ENCODE measurements around the gene LINGO4. TPM values are rescaled to one million over a fixed set of nuclear protein-coding genes. Genes with fewer than 3 reads are reported as not detected.
"Not testable (repeated sequence)": the region's sequence is repeated elsewhere in the genome, so short reads cannot be mapped to it uniquely, and the experiment has no call there.

Gene LINGO4
- total and polyA plus RNA-seq, 5 donors from 2014 or later, result 0.15 to 0.33 (median 0.22) TPM; not detected in 2

DNA sequence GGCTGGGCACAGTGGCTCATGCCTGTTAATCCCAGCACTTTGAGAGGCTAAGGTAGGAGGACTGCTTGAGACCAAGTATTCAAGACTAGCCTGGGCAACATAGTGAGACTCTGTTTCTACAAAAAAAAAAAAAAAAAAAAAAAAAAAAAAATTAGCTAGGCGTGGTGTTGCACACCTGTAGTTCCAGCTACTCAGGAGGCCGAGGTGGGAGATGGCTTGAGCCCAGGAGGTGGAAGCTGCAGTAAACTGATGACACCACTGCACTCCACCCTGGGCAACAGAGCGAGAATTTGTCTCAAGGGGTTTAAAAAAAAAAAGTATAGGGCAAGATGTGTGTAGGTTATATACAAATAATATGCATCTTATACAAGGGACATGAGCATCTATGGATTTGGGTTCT is 17.5 kb downstream of the LINGO4 start:
- Mint-ChIP-seq H3K4me1 (peaks cover 0 to 43% (median 23%) of the 10 kb centered on the region in 4 donors), H3K27me3 (no peaks in the 10 kb centered on the region), H3K27ac (no peak overlapping the region), H3K9me3 (no peaks in the 10 kb centered on the region), H3K36me3 (no peaks in the 10 kb centered on the region), H3K4me3 (no peak overlapping the region)
- Histone ChIP-seq H3K9me3 (ENCODE audit: control insufficient read depth in 2 of 2, low read length in 2 of 2) (no peaks in the 10 kb centered on the region), H3K27ac (ENCODE audit: insufficient read depth, low read length, poor library complexity, severe bottlenecking) (no peak overlapping the region), H3K27me3 (ENCODE audit: control insufficient read depth, insufficient read depth, low read length) (no peaks in the 10 kb centered on the region), H3K4me3 (ENCODE audit: low read depth, low read length) (no peak overlapping the region), H3K36me3 (ENCODE audit: control insufficient read depth, insufficient read depth, low read length) (peaks cover 2% of the 10 kb centered on the region), H3K4me1 (ENCODE audit: control insufficient read depth, insufficient read depth, low read length, poor library complexity, severe bottlenecking) (peaks cover 19% of the 10 kb centered on the region)
- ATAC-seq (ENCODE audit: low read depth in 2 of 2) (no peak), DNase-seq (no peak)

DNA sequence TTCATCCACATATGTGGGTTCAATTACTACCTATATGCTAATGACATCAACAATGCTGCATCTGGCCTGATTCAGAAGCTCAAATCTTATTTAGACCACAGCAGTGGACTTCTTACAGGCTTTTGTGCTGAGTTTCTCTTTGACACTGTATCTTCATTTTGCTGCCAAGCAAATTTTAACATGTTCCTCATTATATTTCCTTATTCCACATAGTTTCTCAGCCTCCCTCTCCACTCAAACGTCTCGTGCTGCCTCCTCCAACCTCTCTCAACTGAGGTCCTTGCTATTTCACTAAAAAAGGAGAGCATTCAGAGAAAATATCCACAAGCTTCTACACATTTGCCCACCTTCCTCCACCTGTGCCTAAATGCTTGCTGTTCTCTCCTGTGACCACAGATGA is 21.4 kb downstream of the LINGO4 start:
- H3K9me3 Mint-ChIP-seq, result no peaks in the 10 kb centered on the region
- no peak overlapping the region for H3K27ac Mint-ChIP-seq
- Histone ChIP-seq H3K27ac (ENCODE audit: insufficient read depth, low read length, poor library complexity, severe bottlenecking) (no peak overlapping the region), H3K27me3 (ENCODE audit: control insufficient read depth, insufficient read depth, low read length) (no peaks in the 10 kb centered on the region), H3K4me3 (ENCODE audit: low read depth, low read length) (no peak overlapping the region), H3K4me1 (ENCODE audit: control insufficient read depth, insufficient read depth, low read length, poor library complexity, severe bottlenecking) (no peaks in the 10 kb centered on the region), H3K9me3 (ENCODE audit: control insufficient read depth in 2 of 2, low read length in 2 of 2) (no peaks in the 10 kb centered on the region), H3K36me3 (ENCODE audit: control insufficient read depth, insufficient read depth, low read length) (peaks cover 21% of the 10 kb centered on the region)
- H3K27me3 Mint-ChIP-seq, result no peaks in the 10 kb centered on the region
- DNase-seq (no peak), ATAC-seq (ENCODE audit: low read depth in 2 of 2) (no peak)
- no peak overlapping the region for H3K4me3 Mint-ChIP-seq
- H3K36me3 Mint-ChIP-seq, result peaks cover 18% of the 10 kb centered on the region
- H3K4me1 Mint-ChIP-seq, result peaks cover 0 to 9% (median 3%) of the 10 kb centered on the region in 4 donors

DNA sequence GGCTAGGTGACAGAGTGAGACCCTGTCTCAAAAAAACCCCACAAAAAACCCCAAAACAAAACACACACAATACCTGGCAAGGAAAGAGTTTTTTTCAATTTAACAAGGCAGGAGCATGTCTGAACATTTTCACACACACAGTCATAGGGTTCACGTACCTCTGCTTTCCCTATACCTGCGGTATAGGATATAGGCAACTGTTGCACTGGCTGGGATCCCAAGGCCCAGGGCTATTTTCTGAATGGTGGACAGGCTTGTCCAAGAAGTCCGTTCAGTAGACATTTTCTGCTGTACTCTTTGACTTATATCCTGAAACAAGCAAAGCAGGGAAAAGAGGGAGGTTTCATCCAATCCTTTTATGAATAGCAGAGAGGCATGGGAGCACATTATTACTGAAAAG is 22.5 kb downstream of the LINGO4 start:
- no peaks in the 10 kb centered on the region for H3K27me3 Mint-ChIP-seq
- H3K27ac Mint-ChIP-seq, result no peak overlapping the region
- H3K4me1 ChIP-seq (ENCODE audit: control insufficient read depth, insufficient read depth, low read length, poor library complexity, severe bottlenecking), result no peaks in the 10 kb centered on the region
- DNase-seq (no peak), ATAC-seq (ENCODE audit: low read depth in 2 of 2) (no peak)
- no peak overlapping the region for H3K4me3 ChIP-seq (ENCODE audit: low read depth, low read length)
- no peaks in the 10 kb centered on the region for H3K9me3 ChIP-seq (ENCODE audit: control insufficient read depth in 2 of 2, low read length in 2 of 2)
- H3K36me3 ChIP-seq (ENCODE audit: control insufficient read depth, insufficient read depth, low read length), result peaks cover 30% of the 10 kb centered on the region
- peaks cover 26% of the 10 kb centered on the region for H3K36me3 Mint-ChIP-seq
- H3K27ac ChIP-seq (ENCODE audit: insufficient read depth, low read length, poor library complexity, severe bottlenecking), result no peak overlapping the region
- no peaks in the 10 kb centered on the region for H3K27me3 ChIP-seq (ENCODE audit: control insufficient read depth, insufficient read depth, low read length)
- H3K9me3 Mint-ChIP-seq, result no peaks in the 10 kb centered on the region
- H3K4me1 Mint-ChIP-seq, result peaks cover 0 to 1% (median under 1%) of the 10 kb centered on the region in 4 donors
- no peak overlapping the region for H3K4me3 Mint-ChIP-seq

DNA sequence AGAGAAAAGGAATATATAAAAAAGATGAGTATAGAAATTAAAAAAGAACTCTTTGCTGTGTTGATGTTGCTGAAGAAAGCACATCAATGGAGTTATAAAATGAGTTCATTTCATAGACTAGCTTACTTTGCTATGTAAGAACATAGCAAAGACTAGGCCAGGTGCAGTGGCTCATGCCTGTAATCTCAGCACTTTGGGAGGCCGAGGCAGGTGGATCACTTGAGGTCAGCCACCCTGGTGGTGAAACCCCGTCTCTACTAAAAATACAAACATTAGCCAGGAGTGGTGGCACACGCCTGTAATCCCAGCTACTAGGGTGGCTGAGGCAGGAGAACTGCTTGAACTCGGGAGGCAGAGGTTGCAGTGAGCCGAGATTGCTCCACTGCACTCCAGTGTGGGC is 23.2 kb downstream of the LINGO4 start:
- DNase-seq; H3K4me1 Mint-ChIP-seq; ATAC-seq (ENCODE audit: low read depth in 2 of 2); H3K9me3 Mint-ChIP-seq; H3K9me3 ChIP-seq (ENCODE audit: control insufficient read depth in 2 of 2, low read length in 2 of 2); H3K27ac ChIP-seq (ENCODE audit: insufficient read depth, low read length, poor library complexity, severe bottlenecking); H3K4me1 ChIP-seq (ENCODE audit: control insufficient read depth, insufficient read depth, low read length, poor library complexity, severe bottlenecking); H3K27ac Mint-ChIP-seq; H3K4me3 ChIP-seq (ENCODE audit: low read depth, low read length); H3K27me3 Mint-ChIP-seq; H3K4me3 Mint-ChIP-seq; H3K27me3 ChIP-seq (ENCODE audit: control insufficient read depth, insufficient read depth, low read length): not testable (repeated sequence)
- H3K36me3 ChIP-seq (ENCODE audit: control insufficient read depth, insufficient read depth, low read length), result peaks cover 32% of the 10 kb centered on the region
- peaks cover 26% of the 10 kb centered on the region for H3K36me3 Mint-ChIP-seq

DNA sequence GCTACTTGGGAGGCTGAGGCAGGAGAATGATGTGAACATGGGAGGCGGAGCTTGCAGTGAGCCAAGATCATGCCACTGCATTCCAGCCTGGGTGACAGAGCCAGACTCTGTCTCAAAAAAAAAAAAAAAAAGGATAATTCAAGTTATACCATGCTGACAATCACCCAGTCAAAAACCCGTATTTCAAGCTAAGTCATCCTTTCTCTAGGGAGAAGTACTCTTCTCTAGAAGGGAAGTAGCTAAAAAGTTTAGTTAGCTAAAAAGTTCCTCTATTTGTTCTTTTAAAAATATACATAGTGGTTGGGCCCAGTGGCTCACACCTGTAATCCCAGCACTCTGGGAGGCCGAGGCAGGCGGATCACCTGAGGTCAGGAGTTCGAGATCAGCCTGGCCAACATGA is 24.5 kb downstream of the LINGO4 start:
- H3K4me3 Mint-ChIP-seq; H3K9me3 Mint-ChIP-seq; H3K27me3 ChIP-seq (ENCODE audit: control insufficient read depth, insufficient read depth, low read length); ATAC-seq (ENCODE audit: low read depth in 2 of 2); H3K27ac Mint-ChIP-seq; H3K4me3 ChIP-seq (ENCODE audit: low read depth, low read length); DNase-seq; H3K4me1 ChIP-seq (ENCODE audit: control insufficient read depth, insufficient read depth, low read length, poor library complexity, severe bottlenecking); H3K27me3 Mint-ChIP-seq; H3K4me1 Mint-ChIP-seq; H3K9me3 ChIP-seq (ENCODE audit: control insufficient read depth in 2 of 2, low read length in 2 of 2); H3K27ac ChIP-seq (ENCODE audit: insufficient read depth, low read length, poor library complexity, severe bottlenecking): not testable (repeated sequence)
- H3K36me3 Mint-ChIP-seq, result peaks cover 29% of the 10 kb centered on the region
- H3K36me3 ChIP-seq (ENCODE audit: control insufficient read depth, insufficient read depth, low read length), result peaks cover 44% of the 10 kb centered on the region

DNA sequence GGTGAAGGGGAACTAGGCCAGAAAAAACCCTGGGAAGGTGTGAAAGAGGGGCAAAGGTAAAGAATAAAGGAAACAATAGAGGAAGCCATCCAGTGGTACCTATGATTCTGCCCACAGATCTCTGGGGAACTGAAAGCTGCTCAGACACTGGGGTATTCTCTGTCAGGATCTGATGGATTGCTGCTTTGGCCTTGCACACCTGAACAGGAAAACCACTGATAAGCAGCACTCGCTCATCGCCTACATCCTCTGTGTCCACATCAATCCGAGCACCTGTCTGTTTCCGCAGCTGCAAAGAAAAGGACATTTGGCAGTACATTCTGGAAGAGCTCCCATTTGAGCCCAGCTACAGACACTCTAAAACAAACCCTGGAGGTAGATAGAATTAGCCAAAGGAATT is 25.4 kb downstream of the LINGO4 start:
- H3K4me3 Mint-ChIP-seq, result no peak overlapping the region
- no peak overlapping the region for H3K27ac Mint-ChIP-seq
- no peaks in the 10 kb centered on the region for H3K9me3 Mint-ChIP-seq
- H3K27ac ChIP-seq (ENCODE audit: insufficient read depth, low read length, poor library complexity, severe bottlenecking), result no peak overlapping the region
- no peaks in the 10 kb centered on the region for H3K4me1 Mint-ChIP-seq
- DNase-seq (no peak), ATAC-seq (ENCODE audit: low read depth in 2 of 2) (no peak)
- no peak overlapping the region for H3K4me3 ChIP-seq (ENCODE audit: low read depth, low read length)
- H3K9me3 ChIP-seq (ENCODE audit: control insufficient read depth in 2 of 2, low read length in 2 of 2), result no peaks in the 10 kb centered on the region
- H3K27me3 ChIP-seq (ENCODE audit: control insufficient read depth, insufficient read depth, low read length), result no peaks in the 10 kb centered on the region
- peaks cover 52% of the 10 kb centered on the region for H3K36me3 ChIP-seq (ENCODE audit: control insufficient read depth, insufficient read depth, low read length)
- no peaks in the 10 kb centered on the region for H3K4me1 ChIP-seq (ENCODE audit: control insufficient read depth, insufficient read depth, low read length, poor library complexity, severe bottlenecking)
- H3K27me3 Mint-ChIP-seq, result no peaks in the 10 kb centered on the region
- peaks cover 38% of the 10 kb centered on the region for H3K36me3 Mint-ChIP-seq

DNA sequence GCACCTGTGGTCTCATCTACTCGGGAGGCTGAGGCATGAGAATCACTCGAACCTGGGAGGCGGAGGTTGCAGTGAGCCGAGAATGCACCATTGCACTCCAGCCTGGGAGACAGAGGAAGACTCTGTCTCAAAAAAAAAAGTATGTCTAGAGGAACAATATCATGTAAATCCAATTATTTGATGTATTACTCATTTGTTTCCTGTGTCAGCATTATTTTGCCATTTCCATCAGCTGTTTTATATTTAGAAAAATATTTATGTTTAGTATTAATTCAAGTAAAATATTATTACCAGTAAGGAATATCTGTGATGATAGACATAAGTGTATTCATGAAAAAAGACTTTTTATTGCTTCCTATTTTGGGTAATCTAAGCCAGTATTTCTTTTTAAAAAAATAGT is 27.9 kb downstream of the LINGO4 start:
- Mint-ChIP-seq H3K27ac (no peak overlapping the region), H3K9me3 (no peaks in the 10 kb centered on the region), H3K36me3 (peaks cover 45% of the 10 kb centered on the region), H3K27me3 (no peaks in the 10 kb centered on the region), H3K4me3 (no peak overlapping the region), H3K4me1 (peaks cover 0 to 3% (median 0%) of the 10 kb centered on the region in 4 donors)
- peaks cover 68% of the 10 kb centered on the region for H3K36me3 ChIP-seq (ENCODE audit: control insufficient read depth, insufficient read depth, low read length)
- ATAC-seq (ENCODE audit: low read depth in 2 of 2) (no peak), DNase-seq (no peak)
- no peaks in the 10 kb centered on the region for H3K27me3 ChIP-seq (ENCODE audit: control insufficient read depth, insufficient read depth, low read length)
- H3K27ac ChIP-seq (ENCODE audit: insufficient read depth, low read length, poor library complexity, severe bottlenecking), result no peak overlapping the region
- no peaks in the 10 kb centered on the region for H3K4me1 ChIP-seq (ENCODE audit: control insufficient read depth, insufficient read depth, low read length, poor library complexity, severe bottlenecking)
- no peaks in the 10 kb centered on the region for H3K9me3 ChIP-seq (ENCODE audit: control insufficient read depth in 2 of 2, low read length in 2 of 2)
- H3K4me3 ChIP-seq (ENCODE audit: low read depth, low read length), result no peak overlapping the region

DNA sequence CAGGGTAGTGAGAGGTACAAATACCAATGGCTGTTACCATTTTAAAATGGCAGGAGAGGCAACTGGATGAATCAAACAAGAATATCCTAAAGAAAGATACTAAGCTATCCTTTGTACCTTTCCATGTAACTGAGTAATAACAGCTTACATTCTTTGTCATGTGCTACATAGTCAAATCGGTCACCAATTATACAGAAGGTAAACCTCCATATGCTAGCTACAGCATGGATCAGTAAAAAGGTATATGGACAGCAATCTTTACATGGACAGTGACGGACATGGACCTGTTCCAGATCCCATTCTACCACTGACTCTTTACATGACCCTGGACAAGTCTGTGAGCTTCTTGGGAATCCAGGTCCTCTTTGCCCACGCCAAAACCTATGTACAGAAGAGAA is 28.6 kb downstream of the LINGO4 start:
- H3K9me3 ChIP-seq (ENCODE audit: control insufficient read depth in 2 of 2, low read length in 2 of 2), result no peaks in the 10 kb centered on the region
- peaks cover 46% of the 10 kb centered on the region for H3K36me3 Mint-ChIP-seq
- no peak for DNase-seq
- H3K4me1 Mint-ChIP-seq, result peaks cover 0 to 4% (median 0%) of the 10 kb centered on the region in 4 donors
- no peaks in the 10 kb centered on the region for H3K27me3 ChIP-seq (ENCODE audit: control insufficient read depth, insufficient read depth, low read length)
- H3K4me1 ChIP-seq (ENCODE audit: control insufficient read depth, insufficient read depth, low read length, poor library complexity, severe bottlenecking), result no peaks in the 10 kb centered on the region
- H3K9me3 Mint-ChIP-seq, result no peaks in the 10 kb centered on the region
- peaks cover 64% of the 10 kb centered on the region for H3K36me3 ChIP-seq (ENCODE audit: control insufficient read depth, insufficient read depth, low read length)
- H3K4me3 Mint-ChIP-seq, result no peak overlapping the region
- no peak for ATAC-seq (ENCODE audit: low read depth in 2 of 2)
- H3K4me3 ChIP-seq (ENCODE audit: low read depth, low read length), result no peak overlapping the region
- H3K27me3 Mint-ChIP-seq, result no peaks in the 10 kb centered on the region
- no peak overlapping the region for H3K27ac ChIP-seq (ENCODE audit: insufficient read depth, low read length, poor library complexity, severe bottlenecking)
- no peak overlapping the region for H3K27ac Mint-ChIP-seq
